HG02642 (cell line): ENCODE data around the gene TRMU.

Experiments
- ATAC-seq: cut with Tn5 transposase; IDR thresholded peaks from one replicate; pipeline ENCODE4 v1.9.1; 2021; ENCODE audit warnings: mild to moderate bottlenecking; ENCODE audit not compliant: unreplicated experiment, poor library complexity

TRMU gene

DNA sequence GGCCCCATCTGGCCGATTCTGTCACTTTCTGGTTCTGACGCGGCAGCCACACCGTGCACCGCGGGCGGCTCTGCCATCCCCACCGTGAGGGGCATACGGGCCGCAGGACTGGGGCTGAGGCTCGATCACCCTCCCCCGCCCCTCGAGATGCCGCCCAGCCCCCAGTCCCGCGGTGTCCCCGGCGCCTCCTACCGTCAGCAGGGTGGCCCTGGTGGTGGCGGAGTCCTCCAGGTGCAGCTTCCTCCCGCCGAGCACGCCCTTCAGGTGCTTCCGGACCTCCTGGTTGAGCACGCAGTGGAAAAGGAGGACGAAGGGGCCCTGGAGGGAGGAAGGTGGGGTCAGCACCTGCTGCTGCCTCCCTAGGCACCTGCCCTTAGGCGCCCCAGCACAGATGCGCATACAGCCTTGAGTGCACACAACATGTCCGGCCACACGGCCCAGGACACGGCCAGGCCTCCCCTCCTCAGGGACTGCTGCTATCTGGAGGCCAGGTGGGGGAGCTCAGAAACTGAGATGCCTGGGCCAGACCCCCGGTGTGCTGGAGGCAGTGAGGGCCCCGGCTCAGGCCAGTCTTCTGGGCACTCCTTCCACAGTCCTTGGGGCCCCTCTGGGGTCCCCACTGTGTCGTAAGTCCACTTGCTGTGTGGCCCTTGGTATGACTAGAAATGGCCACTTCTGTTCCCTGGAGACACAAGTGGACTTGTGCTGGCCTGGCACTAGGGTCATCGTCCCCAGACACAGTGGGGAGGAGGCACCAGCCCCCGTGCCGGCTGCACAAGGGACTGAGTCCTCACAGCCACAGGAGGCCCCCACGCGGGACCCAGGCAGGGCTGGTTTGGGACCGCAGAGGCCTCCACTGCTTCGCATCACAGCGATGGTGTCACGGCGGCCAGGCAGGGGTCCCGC lies 31.5 kb downstream of the TRMU start:
- no peak for ATAC-seq

DNA sequence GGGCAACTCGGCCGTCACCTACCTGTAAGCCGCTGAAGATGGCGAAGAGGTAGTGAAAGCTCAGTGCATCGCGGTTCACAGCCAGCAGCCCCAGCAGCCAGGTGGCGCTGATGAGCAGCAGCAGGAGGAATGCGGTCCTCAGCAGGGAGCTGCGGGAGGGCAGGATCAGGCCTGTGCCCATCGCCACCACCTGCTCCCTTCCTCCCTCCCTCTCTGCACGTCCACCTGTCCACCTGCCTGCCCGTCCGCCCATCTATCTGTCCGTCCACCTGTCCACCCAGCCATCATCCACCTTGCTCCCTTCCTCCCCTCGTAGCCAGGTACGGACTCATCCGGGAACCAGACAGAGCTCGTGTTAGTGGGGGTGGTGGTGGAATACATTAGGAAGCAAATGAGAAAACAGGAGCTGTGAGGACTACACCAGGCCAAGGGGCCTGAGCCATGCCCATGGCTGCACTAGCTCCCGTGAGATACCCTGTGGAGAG lies 32.2 kb downstream of the TRMU start:
- ATAC-seq, result peak; percentile 40

DNA sequence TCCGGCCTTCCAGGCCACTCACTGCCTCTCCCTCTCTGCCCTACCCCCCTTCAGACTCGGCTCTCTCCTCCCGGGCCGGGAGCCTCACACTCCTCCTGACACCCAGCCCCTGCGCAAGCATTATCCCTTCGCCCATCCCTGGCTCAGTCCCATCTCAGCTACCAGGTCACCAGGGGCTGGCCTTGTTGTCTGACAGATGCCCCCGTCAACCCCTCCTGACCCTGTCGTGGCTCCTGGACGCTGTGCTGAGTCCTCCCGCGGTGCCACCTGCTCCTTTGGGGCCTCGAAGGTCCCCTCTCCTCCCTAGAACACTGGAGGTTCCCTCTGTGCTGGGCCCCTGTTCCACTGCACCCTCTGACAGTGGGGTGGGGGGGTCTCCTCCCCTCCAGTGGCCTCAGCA lies 32.9 kb downstream of the TRMU start:
- ATAC-seq, result no peak

DNA sequence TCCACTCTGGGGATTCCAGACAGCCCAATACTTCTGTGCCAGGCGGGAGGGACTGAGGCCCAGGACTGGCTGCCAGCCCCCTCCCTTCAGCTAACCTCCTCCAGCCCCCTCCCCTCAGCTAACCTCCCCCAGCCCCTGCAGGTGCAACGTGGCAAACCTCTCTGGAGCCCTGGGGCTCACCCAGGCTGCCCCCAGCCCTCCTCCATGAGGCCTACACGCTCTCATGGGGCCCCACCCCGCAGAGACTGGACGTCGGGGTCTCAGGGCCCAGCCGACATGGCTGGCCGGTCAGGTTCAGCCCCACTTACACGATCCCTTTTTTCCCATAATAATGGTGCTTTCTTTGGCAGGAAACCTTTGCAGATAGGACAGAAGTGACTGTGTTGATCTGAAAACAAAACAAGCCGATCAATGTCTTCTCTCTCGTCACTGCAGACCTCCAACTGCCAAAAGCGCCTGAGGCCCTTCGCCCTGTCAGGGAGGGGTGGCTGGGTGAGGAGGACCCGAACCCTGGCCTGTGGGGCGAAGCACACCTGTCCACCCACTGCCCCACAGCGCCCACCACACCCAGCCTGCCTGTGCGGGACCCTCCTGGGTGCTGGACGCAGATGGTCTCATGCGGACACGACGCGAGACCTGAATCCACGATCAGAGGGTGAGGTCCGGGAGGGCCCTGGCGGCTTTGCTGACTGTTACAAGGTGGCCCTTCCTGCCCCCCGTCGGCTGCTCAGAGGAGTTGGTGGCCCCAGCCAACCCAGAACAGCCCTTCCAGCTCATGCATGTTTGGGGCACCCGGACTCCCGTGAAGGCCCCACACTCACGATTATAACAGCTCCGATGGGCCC lies 33.6 kb downstream of the TRMU start:
- no peak for ATAC-seq

DNA sequence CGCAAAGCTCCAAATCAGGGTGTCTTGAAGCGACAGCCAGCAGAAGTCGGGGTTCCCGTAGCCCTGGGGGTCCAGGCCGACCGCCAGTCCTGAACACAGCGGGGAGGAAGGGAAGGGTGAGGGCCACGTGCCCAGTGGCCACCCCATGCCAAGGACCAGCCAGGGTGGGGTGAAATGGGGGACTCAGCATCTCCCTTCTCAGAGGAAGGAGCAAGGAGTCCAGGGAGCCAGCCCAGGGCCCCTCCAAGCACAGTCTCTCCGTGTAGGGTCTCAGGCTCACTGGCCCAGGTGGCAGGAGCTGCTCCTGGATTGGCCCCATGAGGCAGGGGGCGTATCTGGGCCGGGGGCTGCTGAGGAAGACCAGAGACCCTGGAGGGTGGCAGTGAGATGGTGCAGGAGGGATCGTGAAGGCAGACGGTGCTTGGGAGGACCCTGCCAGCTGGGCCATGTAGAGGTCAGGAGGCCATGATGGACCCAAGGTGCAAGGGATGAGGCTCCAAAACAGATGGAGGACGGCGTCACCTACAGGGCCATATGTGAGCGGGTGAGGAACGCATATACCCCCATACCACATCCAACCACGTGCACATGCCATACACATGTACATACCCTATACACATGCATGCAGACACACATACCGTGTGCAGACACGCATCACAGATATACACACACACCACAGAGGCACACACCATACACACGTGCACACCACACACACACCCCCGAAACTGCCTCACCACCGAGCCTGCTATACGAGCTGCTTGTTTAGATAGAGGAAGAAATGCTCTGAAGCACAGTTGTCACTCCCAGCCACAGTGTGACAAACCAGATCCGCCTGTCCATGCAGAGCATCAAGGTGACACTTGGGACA lies 34.4 kb downstream of the TRMU start:
- ATAC-seq, result no peak

DNA sequence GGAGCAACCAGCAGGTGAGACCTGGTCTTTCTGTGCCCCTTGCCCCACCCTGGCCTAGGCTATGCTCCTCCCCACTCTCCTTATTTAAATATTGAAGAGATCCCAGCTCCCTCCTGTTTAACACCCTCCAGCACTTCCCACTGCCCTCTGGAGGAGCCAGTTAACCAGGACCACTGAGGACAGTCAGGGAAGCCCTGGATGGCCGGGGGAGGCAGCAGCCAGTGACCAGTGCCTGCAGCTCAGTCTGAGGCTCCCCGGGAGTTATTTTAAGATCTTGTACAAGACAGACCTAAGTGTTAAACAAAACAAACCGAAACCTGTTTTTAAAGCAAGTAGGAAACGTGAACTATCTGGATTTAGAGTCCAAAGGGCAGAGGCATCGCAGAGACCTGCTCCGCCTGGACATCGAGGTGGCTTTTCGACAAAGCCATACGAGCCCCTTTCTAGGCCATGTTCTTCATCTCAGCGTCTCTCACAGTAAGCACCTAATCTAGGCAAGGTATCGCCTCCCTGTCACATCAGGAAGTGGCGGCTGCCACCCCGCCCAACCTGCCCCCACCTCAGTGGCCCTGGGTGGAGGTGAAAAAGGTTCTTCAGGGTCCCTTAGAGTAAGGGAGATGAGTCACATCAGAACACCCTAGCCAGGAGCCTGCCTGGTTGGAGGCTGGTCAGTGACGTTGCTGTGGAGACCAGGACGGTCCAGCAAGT lies 35.2 kb downstream of the TRMU start:
- ATAC-seq, result no peak

DNA sequence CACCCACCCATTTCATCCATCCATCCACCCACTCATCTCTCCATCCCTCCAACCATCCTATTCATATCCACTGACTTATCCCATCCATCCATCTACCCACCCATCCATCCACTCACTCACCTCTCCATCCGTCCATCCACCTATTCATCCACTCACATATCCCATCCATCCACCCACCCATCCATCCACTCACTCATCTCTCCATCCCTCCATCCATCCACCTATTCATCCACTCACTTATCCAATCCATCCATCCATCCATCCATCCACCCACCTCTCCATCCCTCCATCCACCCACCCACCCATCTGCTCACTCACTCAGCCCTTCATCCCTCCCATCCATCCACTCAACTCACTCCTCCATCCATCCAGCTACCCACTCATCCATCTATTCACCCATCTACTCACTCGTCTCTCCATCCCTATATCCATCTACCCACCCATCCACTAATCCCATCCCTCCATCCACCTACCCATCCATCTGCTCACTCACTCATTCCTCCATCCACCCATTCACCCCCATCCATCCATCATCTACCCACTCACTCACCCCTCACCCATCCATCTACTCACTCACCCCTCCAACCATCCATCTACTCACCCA lies 36.2 kb downstream of the TRMU start:
- no peak for ATAC-seq

DNA sequence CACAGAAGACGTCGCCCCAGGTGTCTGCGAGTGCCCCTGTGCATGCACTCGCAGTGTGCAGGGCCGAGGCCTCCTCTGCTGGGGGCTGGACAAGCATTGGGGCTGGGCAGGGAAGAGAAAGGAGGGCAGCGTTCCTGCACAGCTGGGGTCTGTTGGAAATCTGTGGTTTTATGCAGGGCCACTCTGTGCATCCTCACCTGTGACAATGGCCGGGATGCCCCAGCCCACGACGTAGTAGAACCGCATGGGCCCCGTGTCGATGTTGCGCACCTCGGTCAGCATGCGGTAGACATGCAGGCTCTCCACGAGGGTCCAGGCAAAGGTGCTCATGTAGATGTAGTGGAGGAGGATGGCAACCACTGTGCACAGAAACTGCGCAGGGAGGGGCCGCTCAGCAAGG lies 37.2 kb downstream of the TRMU start:
- ATAC-seq, result no peak

DNA sequence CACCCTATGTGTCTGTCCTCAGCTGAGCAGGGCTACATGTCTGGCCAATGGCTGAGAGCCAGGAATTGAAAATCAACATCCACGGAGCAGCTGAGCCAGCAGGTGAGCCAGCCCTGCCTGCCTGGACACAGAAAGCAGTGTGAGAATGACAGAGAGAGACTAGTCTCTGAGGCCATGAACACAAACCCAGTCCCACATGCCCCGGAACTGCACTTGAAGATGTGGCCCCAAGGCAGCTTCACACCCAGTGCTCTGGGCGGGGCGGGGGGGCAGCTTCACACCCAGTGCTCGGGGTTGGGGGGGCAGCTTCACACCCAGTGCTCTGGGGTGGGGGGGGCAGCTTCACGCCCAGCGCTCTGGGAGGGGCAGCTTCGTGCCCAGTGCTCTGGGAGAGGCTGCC lies 37.6 kb downstream of the TRMU start:
- ATAC-seq, result no peak

DNA sequence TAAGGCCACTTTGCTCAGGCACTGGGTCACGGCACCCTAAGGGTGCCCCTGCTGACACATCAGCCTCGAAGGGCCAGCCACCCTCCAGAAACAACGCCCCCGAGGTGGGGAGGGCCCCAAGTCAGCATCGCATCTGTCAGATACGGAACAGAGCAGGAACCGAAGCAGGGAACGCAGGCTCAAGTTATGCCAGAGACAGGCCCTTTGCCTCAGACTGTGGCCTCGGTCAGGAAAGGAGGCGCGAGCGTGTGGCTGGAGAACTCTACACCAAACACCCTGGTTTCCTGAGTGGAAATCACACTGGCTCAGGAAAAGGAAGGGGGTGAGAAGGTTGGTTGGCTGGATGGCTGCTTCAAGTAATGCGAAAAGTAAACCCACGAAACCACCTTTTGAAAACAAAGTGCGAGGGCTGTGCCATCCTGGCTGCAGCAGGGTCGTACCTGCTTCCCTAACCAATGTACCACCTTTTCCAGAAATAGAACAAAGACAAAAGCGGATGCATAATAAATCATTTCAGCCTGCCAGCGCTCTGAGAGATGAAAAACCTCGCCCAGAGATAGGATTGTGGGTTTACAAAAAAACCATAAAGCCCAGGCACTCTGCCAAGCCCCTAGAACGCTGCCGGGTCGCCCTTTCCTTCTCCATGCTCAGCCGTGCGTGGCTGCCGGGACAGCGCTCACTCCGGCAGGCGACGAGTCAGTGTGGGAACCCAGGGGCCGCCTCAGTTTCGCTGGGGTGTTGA lies 38.6 kb downstream of the TRMU start:
- ATAC-seq, result no peak

DNA sequence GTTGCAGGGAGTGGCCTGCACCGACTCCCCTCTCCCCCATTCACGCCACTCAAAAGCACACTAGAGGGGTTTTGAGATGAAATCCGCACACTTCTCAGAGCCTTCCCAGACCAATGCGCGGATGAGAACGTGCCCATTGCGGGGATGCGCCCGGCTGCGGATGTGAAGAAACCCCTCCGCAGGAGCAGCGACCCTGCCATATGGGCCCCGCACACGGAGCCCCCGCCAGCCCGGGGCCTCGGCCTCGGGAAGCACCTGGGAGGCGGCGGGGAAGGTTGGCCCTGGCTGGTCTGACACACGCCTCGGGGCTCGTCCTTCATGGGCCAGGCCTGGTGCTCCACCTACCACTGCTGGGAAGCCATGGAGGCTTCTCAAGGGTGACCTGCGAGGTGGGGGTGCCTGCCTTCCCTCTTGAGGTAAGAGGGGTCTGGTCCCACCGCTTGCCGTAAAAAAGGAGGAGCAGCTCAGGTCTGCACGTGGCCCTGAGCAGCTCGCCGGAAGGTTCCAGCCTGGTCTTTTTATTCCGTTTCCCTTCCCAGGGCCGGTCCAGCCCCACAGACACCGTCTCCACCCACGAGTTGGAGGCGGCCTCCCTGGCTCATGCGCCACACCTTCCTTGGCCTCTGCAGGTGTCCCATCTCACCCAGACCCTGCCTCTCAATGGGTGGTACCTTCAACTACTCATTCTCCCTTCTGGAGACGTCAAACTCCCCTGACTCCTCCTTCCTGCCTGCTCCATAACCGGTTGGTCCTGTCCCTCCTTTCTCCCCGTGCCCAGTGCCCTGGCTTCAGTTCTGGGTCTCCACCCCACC lies 39.4 kb downstream of the TRMU start:
- no peak for ATAC-seq

DNA sequence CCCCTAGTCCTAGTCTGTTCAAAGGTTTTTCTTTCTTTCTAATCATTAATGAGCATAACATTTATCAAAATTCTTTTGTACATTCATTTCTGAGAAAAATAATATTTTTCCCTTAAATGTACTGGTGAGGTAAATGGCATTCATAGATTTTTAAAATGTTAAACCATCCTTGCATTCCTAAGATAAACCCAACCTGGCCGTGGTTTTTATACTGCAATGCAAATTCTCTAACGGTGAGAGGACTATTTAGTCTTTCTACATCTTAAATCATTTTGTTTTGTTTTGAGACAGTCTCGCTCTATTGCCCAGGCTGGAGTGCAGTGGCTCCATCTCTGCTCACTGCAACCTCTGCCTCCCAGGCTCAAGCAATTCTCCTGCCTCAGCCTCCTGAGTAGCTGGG lies 40.6 kb downstream of the TRMU start:
- no peak for ATAC-seq

DNA sequence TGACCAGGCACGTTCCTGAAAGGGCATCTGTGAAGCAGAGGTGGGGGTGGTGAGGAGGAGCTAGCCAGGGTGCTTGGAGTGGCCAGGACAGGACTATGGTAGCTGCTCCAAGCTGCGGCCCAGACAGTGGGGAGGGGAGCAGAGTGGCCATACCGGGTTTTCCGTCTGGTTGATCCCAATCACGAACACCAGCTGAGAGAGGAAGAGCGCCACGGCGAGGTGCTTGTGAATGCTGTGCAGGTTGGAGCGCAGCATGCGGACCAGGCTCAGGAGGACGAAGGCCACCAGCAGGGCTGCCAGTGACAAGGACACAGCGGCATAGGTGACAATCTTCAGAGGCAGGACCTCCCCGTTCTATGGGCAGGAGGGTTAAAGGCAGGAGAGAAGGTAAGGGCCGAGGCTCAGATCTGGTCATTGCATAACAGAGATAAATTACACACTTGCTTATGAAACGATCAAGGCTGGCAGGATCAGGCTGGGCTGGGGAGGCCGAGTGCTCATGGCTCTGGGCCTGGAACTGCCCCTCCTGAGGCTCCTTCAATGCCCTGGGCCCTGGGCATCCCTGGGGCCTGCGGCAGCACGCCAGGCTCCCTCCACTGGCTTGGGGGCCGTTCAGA lies 41.5 kb downstream of the TRMU start:
- ATAC-seq, result no peak

DNA sequence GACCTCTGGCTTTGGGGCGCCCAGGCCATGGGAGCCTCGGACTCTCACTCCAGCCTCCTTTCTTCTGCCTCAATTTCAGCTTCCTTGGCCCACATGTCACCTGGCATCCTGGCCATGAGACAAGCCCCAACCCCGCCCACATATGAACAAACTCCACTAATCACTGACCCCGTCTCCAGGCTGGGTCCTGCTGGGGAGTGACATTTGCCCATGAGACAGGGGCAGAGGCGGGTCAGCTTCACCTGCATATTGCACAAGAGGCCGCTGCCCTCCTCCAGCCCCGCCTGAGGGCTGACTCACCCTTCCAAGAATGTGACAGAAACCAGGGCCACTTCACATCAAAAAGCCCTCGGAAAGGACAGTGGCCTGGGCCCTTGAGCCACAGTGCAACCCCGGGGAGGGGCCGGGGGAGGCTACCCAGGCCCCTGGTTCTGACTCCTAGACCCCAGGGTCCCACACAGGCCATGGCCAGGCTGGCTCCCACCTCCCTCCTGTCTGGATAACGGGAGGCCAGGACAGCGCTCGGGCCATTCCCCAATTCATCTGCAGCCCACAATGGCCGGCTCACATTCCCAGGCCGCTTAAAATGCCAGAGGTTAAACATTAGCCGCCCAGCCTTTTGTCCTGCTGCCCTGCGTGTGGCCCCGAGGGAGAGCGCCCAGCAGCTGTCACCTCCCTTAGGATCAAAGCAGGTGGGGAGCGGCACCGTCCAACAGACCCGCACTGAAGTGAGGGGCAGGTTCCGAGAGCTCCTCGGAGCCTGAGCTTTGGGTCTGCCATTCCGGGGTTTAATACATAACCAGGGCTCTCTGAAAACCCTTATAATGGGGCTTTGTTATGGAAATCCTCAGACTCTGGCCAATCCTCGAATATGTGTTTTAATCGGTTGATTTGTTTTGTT lies 42.3 kb downstream of the TRMU start:
- no peak for ATAC-seq

DNA sequence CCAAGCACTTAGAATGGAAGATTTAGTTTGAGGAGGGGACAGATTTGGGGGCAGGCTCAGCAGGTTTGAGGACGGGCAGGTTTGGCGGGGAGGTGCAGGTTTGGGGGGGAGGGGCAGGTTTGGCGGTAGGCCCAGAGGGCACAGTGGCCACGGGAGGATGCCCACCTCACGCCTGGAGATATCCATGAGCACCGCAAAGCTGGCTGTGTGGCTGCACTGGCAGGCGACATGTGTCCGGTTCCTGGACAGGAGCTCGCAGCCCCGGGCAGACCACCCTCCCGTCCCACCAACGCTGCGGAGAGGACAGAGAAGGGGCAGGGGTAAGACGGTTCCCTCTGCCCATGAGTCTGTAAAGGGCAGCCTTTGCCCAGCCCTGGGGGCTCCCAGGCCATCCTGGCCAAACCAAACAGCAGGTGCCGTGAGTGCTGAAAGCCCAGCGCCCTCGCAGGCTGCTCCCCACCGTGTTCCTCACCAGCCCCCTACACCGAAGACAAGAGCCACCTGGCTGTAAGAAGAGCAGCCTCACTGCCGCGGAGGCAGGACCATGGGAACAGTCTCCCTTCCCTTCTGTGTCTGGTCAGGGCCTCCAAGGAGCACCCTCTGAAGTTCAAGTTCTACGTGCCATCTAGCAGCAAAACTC lies 43.0 kb downstream of the TRMU start:
- no peak for ATAC-seq
